ENCODE measurements around the gene NT5E.

Gene NT5E

GRCh38 chr6:85468326-85468725 lies 18.4 kb downstream of the NT5E start:
- H3K27ac ChIP-seq: no peak overlapping the region
- no peak for TF ChIP-seq ZFX (IDR thresholded peaks at IDR 0.05)
- TF ChIP-seq, protein P1, sequence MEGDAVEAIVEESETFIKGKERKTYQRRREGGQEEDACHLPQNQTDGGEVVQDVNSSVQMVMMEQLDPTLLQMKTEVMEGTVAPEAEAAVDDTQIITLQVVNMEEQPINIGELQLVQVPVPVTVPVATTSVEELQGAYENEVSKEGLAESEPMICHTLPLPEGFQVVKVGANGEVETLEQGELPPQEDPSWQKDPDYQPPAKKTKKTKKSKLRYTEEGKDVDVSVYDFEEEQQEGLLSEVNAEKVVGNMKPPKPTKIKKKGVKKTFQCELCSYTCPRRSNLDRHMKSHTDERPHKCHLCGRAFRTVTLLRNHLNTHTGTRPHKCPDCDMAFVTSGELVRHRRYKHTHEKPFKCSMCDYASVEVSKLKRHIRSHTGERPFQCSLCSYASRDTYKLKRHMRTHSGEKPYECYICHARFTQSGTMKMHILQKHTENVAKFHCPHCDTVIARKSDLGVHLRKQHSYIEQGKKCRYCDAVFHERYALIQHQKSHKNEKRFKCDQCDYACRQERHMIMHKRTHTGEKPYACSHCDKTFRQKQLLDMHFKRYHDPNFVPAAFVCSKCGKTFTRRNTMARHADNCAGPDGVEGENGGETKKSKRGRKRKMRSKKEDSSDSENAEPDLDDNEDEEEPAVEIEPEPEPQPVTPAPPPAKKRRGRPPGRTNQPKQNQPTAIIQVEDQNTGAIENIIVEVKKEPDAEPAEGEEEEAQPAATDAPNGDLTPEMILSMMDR (conservative IDR thresholded peaks at IDR 0.05): no peak

DNA sequence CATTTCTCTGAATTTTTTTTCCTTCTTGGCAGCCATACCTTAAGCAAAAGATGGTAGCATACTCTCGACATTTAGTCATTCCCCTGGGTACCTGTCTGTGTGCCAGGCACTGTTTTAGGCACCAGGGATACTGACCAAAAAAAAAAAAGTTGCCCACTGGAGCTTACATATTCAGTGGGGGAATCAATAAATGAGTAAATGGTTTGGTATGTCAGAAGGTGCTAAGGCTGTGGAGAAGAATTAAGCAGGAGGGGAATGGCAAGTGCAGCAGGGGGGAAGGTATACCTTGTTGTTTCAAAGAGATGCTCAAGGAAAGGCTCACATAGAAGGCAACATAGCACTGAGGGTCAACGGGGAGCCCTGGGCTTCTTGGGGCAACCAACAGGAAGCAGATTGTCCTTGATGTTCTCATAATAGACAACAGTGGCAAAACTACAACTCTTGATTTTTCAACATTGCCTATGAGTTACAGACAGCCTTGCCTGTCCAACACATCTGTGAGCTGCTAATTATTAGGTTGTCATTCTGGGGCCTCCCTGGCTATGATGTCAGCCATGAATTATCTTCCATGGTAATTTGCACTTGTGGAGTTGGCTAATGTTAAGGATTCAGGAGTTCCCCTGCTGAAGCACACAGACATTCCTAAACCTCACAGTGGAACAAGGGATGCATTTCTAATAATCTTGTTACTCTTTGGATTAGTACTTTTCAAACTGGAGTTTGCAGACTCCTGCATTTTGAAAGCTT lies 19.6 kb downstream of the NT5E start:
- TF ChIP-seq, protein P1 (conservative IDR thresholded peaks at IDR 0.05): no peak
- TF ChIP-seq ZFX (IDR thresholded peaks at IDR 0.05): no peak
- no peak overlapping the region for H3K27ac ChIP-seq

DNA sequence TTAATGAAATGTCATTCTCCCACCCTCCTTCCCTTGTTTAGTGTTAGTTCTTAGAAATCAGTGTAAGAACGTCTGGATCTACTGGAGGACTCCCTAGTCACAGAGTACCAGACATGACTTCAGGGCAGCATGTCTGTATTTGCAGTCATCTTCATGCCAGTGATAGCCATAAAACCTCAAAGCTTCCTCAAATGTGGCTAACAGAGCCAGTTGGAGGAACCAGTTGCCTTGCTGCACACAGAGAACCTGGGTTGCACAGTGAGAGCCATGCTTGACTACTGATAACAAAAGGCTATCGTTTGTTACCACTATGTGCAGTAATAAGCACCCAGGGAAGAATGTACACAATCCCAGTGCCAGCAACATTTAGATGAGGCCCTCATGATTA lies 20.1 kb downstream of the NT5E start:
- no peak for TF ChIP-seq ZFX (IDR thresholded peaks at IDR 0.05)
- TF ChIP-seq, protein P1 (conservative IDR thresholded peaks at IDR 0.05): no peak
- no peak overlapping the region for H3K27ac ChIP-seq

DNA sequence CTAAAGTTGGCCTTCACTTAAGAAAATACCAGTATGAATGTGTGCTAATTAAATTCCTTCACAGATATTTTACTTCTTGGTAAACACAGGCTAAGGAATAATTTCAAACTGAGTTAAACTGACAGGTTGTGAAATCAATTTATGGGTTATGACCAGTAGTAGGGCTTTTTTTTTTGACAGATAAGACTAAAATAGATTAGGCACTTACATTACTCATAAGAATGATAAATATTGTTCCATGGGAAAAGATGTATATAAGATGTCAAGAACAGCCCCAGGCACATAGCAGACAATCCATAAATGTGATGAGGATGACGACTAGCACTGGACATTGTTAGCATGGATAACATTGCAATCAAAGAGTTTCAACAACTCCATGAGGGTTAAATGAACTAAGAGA lies 22.9 kb downstream of the NT5E start:
- TF ChIP-seq, protein P1 (conservative IDR thresholded peaks at IDR 0.05): no peak
- TF ChIP-seq ZFX (IDR thresholded peaks at IDR 0.05): no peak
- H3K27ac ChIP-seq: no peak overlapping the region

- no peak for TF ChIP-seq ZFX (IDR thresholded peaks at IDR 0.05)
- TF ChIP-seq, protein P1 (conservative IDR thresholded peaks at IDR 0.05): no peak
- H3K27ac ChIP-seq: no peak overlapping the region
Measured at GRCh38 chr6:85473748-85474147, 23.9 kb downstream of the NT5E start.

- TF ChIP-seq ZFX (IDR thresholded peaks at IDR 0.05): no peak
- TF ChIP-seq, protein P1 (conservative IDR thresholded peaks at IDR 0.05): no peak
- no peak overlapping the region for H3K27ac ChIP-seq
Measured at GRCh38 chr6:85476532-85476931, 26.6 kb downstream of the NT5E start.

- TF ChIP-seq, protein P1 (conservative IDR thresholded peaks at IDR 0.05): no peak
- TF ChIP-seq ZFX (IDR thresholded peaks at IDR 0.05): no peak
- H3K27ac ChIP-seq: no peak overlapping the region
Measured at GRCh38 chr6:85479208-85479607, 29.3 kb downstream of the NT5E start.

Measured in C4-2B (cell line).